Neural progenitor cell (in vitro differentiated cells): ENCODE data around the gene EGR4. TPM values are rescaled to one million over a fixed set of nuclear protein-coding genes. Genes with fewer than 3 reads are reported as not detected.

Experiments used
- DNase-seq: peaks from one replicate; pipeline ENCODE4 v3.0.0-alpha.2; 2016; ENCODE audit warnings: low spot score
- H2AFZ ChIP-seq: fragments of 200-600 bp; sonication (generic); replicated peaks from 2 replicates; pipeline ENCODE4 v1.6.1; 2016; ENCODE audit warnings: antibody characterized with exemption
- H3F3A ChIP-seq: fragments of 200-600 bp; sonication (generic); 2 replicates; pipeline ENCODE4 v1.6.1; 2016; ENCODE audit warnings: antibody characterized with exemption, low read depth
- H3K27ac ChIP-seq: fragments of 200-600 bp; sonication (generic); 2 replicates; pipeline ENCODE4 v1.5.1; 2016; ENCODE audit warnings: mild to moderate bottlenecking
- H3K27me3 ChIP-seq: fragments of 200-600 bp; sonication (generic); 2 replicates; pipeline ENCODE4 v1.6.1; 2016; ENCODE audit warnings: mild to moderate bottlenecking, moderate library complexity
- H3K36me3 ChIP-seq: fragments of 200-600 bp; sonication (generic); 2 replicates; pipeline ENCODE4 v1.5.1; 2016
- H3K4me1 ChIP-seq: fragments of 200-600 bp; sonication (generic); 2 replicates; pipeline ENCODE4 v1.6.1; 2016; ENCODE audit warnings: mixed run types
- H3K4me2 ChIP-seq: fragments of 200-600 bp; sonication (generic); 2 replicates; pipeline ENCODE4 v1.6.1; 2016
- H3K4me3 ChIP-seq: fragments of 200-600 bp; sonication (generic); 2 replicates; pipeline ENCODE4 v1.5.1; 2016
- H3K79me2 ChIP-seq: fragments of 200-600 bp; sonication (generic); 2 replicates; pipeline ENCODE4 v1.6.1; 2016; ENCODE audit warnings: low read depth
- H3K9ac ChIP-seq: fragments of 200-600 bp; sonication (generic); 2 replicates; pipeline ENCODE4 v1.6.1; 2016
- H3K9me3 ChIP-seq: fragments of 200-600 bp; sonication (generic); 2 replicates; pipeline ENCODE4 v1.5.1; 2016; ENCODE audit warnings: low read depth
- H4K20me1 ChIP-seq: fragments of 200-600 bp; sonication (generic); 2 replicates; pipeline ENCODE4 v1.6.1; 2016; ENCODE audit warnings: low read depth
- H3K27ac Mint-ChIP-seq: 3 replicates; pipeline ENCODE4 v1.8.0; 2021; ENCODE audit warnings: mixed read lengths
- H3K27me3 Mint-ChIP-seq: 2 replicates; pipeline ENCODE4 v1.8.0; 2022; ENCODE audit warnings: low read depth, mild to moderate bottlenecking, inconsistent platforms, moderate library complexity, mixed read lengths; ENCODE audit not compliant: insufficient read depth
- H3K36me3 Mint-ChIP-seq: 3 replicates; pipeline ENCODE4 v1.8.0; 2021; ENCODE audit warnings: mixed read lengths
- H3K4me1 Mint-ChIP-seq: 3 replicates; pipeline ENCODE4 v1.8.0; 2021; ENCODE audit warnings: mixed read lengths
- H3K4me3 Mint-ChIP-seq: 3 replicates; pipeline ENCODE4 v1.8.0; 2021; ENCODE audit warnings: mild to moderate bottlenecking, moderate library complexity, mixed read lengths
- H3K9me3 Mint-ChIP-seq: 3 replicates; pipeline ENCODE4 v1.8.0; 2020; ENCODE audit warnings: mixed read lengths
- CTCF ChIP-seq: fragments of 200-600 bp; sonication (generic); IDR thresholded peaks from 2 replicates; pipeline ENCODE4 v1.5.1; 2017; ENCODE audit warnings: antibody characterized with exemption, mild to moderate bottlenecking
- EZH2 ChIP-seq: fragments of 200-600 bp; sonication (generic); IDR thresholded peaks from 2 replicates; pipeline ENCODE4 v1.6.1; 2017; ENCODE audit warnings: antibody characterized with exemption, mild to moderate bottlenecking, moderate library complexity
- EZH2phosphoT487 ChIP-seq: fragments of 200-600 bp; sonication (generic); IDR thresholded peaks from 2 replicates; pipeline ENCODE4 v1.6.1; 2017; ENCODE audit warnings: antibody characterized with exemption
- total RNA-seq: library from RNA; depleted of rRNA; stranded (reverse); fragments of >200 nt; gene quantifications from 2 replicates; pipeline ENCODE4 v1.2.3, GENCODE V29; 2015; ENCODE audit warnings: low replicate concordance

EGR4 gene
- total RNA-seq, 1 donor from 2014 or later: not detected

GRCh38 chr2:73255007-73255644 lies 38.2 kb downstream of the EGR4 start:
- Histone ChIP-seq H3K4me2 (no peak overlapping the region), H3K36me3 (no peaks in the 10 kb centered on the region), H4K20me1 (peaks cover 36% of the 10 kb centered on the region), H3K27ac (no peak overlapping the region), H3K9ac (no peak overlapping the region), H3K9me3 (no peaks in the 10 kb centered on the region), H3F3A (peaks cover 19% of the 10 kb centered on the region), H2AFZ (no peak overlapping the region), H3K79me2 (no peaks in the 10 kb centered on the region), H3K27me3 (no peaks in the 10 kb centered on the region), H3K4me1 (peaks cover 10% of the 10 kb centered on the region), H3K4me3 (no peak overlapping the region)
- no peak overlapping the region for H3K4me3 Mint-ChIP-seq
- H3K36me3 Mint-ChIP-seq: peaks cover 22% of the 10 kb centered on the region
- no peaks in the 10 kb centered on the region for H3K9me3 Mint-ChIP-seq
- no peak overlapping the region for H3K27ac Mint-ChIP-seq
- H3K27me3 Mint-ChIP-seq: no peaks in the 10 kb centered on the region
- TF ChIP-seq EZH2 (no peak), CTCF (no peak), EZH2phosphoT487 (no peak)
- DNase-seq: no peak
- H3K4me1 Mint-ChIP-seq: no peaks in the 10 kb centered on the region

- H3K4me3 Mint-ChIP-seq: no peak overlapping the region
Measured at GRCh38 chr2:73254343-73255006, 38.9 kb downstream of the EGR4 start.

GRCh38 chr2:73253901-73254300 lies 39.4 kb downstream of the EGR4 start:
- TF ChIP-seq CTCF (no peak), EZH2 (no peak), EZH2phosphoT487 (no peak)
- H3K27ac Mint-ChIP-seq: no peak overlapping the region
- H3K4me3 Mint-ChIP-seq: no peak overlapping the region

More at GRCh38 chr2:73254343-73255006, 38.9 kb downstream of the EGR4 start:
- Histone ChIP-seq H3K79me2 (no peaks in the 10 kb centered on the region), H2AFZ (no peak overlapping the region), H3K27me3 (no peaks in the 10 kb centered on the region), H3K4me2 (no peak overlapping the region), H3K27ac (no peak overlapping the region), H3K9me3 (no peaks in the 10 kb centered on the region), H3K4me3 (no peak overlapping the region), H3F3A (peaks cover 19% of the 10 kb centered on the region), H3K4me1 (peaks cover 10% of the 10 kb centered on the region), H3K9ac (no peak overlapping the region), H3K36me3 (no peaks in the 10 kb centered on the region), H4K20me1 (peaks cover 39% of the 10 kb centered on the region)
- Mint-ChIP-seq H3K9me3 (no peaks in the 10 kb centered on the region), H3K27me3 (no peaks in the 10 kb centered on the region), H3K27ac (no peak overlapping the region), H3K36me3 (peaks cover 28% of the 10 kb centered on the region), H3K4me1 (no peaks in the 10 kb centered on the region)
- no peak for DNase-seq
- TF ChIP-seq EZH2phosphoT487: no peak
- no peak for TF ChIP-seq CTCF
- TF ChIP-seq EZH2: no peak

More at GRCh38 chr2:73253901-73254300, 39.4 kb downstream of the EGR4 start:
- H4K20me1 ChIP-seq: peaks cover 39% of the 10 kb centered on the region
- H3K4me1 Mint-ChIP-seq: no peaks in the 10 kb centered on the region
- DNase-seq: no peak
- no peaks in the 10 kb centered on the region for H3K9me3 Mint-ChIP-seq
- no peaks in the 10 kb centered on the region for H3K27me3 Mint-ChIP-seq
- H3K9ac ChIP-seq: no peak overlapping the region
- peaks cover 10% of the 10 kb centered on the region for H3K4me1 ChIP-seq
- no peaks in the 10 kb centered on the region for H3K79me2 ChIP-seq
- no peak overlapping the region for H3K4me2 ChIP-seq
- peaks cover under 1% of the 10 kb centered on the region for H3K36me3 ChIP-seq
- H3K9me3 ChIP-seq: no peaks in the 10 kb centered on the region
- H2AFZ ChIP-seq: no peak overlapping the region
- no peaks in the 10 kb centered on the region for H3K27me3 ChIP-seq
- H3K27ac ChIP-seq: no peak overlapping the region
- H3K36me3 Mint-ChIP-seq: peaks cover 32% of the 10 kb centered on the region
- no peak overlapping the region for H3K4me3 ChIP-seq
- peaks cover 19% of the 10 kb centered on the region for H3F3A ChIP-seq
